Dermis microvascular lymphatic vessel endothelial cell (primary cell): Measurements from ENCODE around the gene LRRC72. TPM values are rescaled to one million over a fixed set of nuclear protein-coding genes. Genes with fewer than 3 reads are reported as not detected.
"Not testable (repeated sequence)": the region's sequence is repeated elsewhere in the genome, so short reads cannot be mapped to it uniquely, and the experiment has no call there.

Source experiments
- DNase-seq, 2 donors: peaks; one replicate each; pipeline versions ENCODE4 v3.0.0 to v3.0.0-alpha.2; 2010; ENCODE audit warnings: low read depth in 2 of 2
- total RNA-seq: library from RNA; depleted of rRNA; stranded (reverse); fragments of >200 nt; gene quantifications from 2 replicates; pipeline ENCODE4 v1.2.1, GENCODE V29; 2014

LRRC72 gene
- total RNA-seq, 1 donor from 2014 or later: not detected

DNA sequence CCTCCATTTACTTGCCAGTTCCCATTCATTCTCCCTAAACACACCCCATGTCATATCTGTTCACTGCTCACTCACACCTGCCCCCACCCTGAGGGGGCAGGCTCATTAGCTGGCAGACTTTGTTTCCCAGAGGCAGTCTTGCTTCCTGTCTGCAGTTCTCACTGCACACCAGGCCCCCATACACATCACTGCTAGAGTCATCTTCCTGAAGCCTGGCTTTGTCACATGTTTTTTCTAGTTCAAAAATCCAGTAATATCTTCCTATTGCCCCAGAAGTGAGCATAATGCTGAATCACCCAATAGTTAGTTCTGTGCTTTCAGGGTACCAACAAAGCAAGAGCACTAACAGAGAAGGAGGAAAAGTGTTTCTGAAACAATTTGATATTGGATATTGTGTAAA, 1.9 kb downstream of the LRRC72 start:
- peak in 1 of 2 donors; percentile 62 for DNase-seq

DNA sequence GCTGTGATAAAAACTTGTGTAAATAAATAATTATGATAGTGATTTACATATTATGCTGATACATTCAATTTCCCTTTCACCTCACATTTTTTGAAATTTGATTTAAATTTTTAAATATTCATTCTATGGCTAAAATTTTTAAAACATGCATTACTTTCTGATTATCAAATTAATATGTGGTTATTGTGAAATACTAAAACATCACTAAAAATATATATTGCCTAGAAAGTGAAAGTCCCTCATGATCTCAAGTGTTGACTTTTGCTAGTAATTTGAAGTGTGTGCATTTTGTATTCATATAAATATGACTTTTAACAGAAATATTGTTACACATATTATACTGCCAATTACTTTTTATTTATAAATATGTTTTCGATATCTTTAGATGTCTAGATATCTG, 3.1 kb downstream of the LRRC72 start:
- no peak for DNase-seq

DNA sequence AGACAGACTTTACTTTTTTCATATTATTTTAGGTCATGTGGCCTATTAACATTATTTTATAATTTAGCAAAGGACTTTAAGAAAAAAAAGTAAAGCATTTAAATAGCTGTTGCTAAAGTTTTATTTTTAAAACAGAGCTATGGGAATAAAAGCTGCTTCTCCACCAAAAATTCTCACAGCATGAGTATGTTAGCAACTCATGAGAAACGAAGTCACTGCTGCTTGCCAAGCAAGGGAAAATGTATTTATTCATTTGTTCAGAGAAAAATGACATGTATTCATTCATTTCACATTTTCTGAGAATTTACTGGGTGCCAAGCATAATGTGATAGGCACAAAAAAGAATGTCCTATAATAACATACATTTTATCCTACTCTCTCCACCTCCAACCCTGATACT, 5.1 kb downstream of the LRRC72 start:
- DNase-seq: no peak

DNA sequence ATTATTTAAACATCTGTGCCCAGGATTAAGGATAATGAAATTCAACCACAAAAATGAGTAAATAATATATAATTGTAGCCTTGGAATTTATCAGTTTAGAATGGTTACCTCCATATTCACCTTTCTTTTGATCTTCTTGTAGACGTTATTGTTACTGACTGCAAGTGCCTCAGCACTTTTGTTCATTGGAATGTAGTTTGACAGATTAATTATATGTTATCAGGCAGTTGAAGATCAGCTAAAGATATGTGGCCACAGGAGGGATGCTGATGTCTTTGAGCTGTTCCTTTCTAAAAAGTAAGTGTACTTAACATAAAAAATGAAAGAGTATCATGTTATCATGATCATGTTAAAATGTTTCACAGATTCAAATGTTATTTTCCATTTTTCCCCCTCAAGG, 5.6 kb downstream of the LRRC72 start:
- DNase-seq: no peak

DNA sequence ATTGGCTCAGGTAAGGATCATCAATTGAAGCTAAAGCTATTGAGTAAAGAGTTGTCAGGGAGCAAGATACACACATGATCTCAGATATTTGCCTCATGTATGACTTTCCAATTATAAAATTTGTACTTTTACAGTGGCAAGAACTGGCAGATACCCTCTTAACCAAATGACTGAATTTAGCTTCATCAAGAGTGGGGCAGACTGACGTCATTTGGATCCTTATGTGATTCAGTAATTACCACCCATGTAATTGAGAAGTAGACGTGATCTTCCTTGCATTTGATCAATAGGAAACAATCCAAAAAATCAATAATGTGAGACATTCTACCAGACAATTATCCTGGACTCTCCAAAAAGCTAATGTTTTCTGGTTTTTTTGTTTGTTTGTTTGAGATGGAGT, 8.9 kb downstream of the LRRC72 start:
- DNase-seq: no peak

DNA sequence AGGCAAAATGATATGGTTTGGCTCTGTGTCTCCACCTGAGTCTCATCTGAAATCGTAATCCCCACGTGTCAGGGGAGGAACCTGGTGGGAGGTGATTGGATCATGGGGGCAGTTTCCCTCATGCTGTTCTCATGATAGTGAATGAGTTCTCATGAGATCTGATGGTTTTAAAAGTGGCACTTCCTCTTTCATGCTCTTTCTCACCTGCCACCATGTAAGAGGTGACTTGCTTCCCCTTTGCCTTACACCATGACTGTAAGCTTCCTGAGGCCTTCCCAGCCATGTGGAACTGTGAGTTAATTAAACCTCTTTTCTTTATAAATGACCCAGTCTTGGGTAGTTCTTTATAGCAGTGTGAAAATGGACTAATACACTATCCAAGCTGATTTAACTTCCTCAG, 13.9 kb downstream of the LRRC72 start:
- not testable (repeated sequence) for DNase-seq

DNA sequence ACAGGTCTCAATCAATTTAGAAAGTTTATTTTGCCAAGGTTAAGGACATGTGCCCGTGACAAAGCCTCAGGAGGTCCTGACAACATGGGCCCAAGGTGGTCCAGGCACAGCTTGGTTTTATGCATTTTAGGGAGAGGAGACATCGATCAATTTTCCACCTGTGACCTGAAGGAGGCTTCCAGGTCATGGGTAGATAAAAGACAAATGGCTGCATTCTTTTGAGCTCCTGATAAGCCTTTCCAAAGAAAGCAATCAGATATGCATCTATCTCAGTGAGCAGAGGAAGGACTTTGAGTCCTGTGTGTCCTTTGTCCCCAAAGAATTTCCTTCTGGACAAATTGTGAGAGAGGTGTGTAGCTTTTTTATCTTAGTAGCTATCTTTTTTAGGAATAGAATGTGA, 15.8 kb downstream of the LRRC72 start:
- no peak for DNase-seq

DNA sequence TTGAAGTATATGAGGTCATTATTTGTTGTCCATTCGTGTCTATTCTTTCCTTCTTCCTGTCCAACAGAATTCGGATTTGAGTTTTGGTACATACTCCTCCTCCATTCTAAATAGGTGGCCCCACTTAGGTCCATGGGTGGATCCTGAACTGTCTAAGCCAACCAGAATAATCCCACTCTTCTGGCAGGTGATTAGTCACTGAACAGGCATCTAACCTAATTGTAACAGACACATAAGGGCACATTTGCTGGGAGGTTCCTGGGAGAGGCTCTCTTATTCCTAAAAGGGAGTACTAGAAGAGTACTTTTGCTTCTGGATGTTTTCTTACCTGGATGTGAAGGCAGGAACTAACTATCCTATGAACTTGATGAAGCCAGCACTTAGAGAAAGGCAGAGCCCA, 16.8 kb downstream of the LRRC72 start:
- no peak for DNase-seq

DNA sequence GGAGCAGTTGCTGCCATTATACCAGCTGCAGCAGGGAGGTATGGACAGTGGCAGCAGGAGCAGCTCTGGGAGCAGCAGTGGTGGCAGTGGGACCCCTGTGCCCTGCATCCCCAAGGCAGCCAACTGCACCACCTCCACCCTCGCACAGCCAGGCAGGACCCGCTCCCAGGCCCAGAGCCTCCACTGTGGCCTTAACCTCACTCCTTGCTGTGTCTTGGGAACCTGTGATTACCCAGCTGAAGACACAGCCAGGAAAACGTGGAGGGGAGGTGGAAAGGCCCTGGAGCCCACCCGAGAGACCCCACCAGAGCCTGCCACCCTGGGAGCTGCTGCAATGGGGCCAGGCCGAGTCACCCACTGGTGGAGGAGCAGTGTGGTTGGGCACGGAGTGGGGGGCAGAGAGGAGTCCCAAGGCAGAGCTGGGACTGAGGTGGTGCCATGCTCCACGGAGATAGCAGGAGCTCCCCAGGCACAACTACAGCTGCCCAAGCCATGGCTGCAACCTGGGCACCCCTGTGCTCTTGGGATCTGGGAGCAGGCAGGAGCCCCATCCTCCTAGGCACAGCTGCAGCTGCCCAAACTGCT, 20.4 kb downstream of the LRRC72 start:
- DNase-seq: no peak

DNA sequence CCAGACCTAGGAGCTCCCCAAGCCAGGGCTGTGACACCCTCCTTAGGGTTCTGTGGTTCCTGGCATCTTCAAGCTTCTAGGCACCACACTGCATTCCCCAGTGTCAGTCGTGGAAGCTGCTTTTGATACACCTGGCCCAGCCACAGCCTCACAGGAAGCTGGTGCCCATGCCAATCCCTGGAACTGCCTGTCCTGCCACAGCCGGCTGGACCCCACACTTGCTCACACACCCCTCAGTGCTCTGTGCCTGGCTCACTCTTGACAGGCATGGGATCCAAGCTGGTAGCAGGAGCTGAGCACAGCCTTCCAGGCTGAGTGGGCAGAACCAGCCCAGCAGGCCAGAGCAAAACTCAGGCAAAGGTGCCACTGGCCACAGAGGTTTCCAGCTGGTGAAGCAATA, 21.8 kb downstream of the LRRC72 start:
- DNase-seq: no peak

DNA sequence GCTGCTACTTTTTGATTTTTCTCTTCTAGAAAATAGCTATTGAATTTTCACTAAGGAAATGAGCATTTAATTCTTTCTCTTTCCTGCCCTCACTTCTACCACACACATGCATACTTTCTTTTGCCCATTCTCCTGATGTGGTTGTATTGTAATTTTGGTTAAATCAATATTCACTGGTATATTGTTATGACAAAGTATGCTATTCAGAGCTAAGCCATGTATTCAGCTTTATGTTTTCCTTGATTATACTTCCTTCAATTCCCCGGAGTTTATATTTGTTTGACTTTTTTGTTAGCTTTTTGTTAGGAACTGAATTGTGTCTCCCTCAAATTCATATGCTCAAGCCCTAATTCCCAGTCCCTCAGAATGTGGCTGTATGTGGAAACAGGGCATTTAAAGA, 24.0 kb downstream of the LRRC72 start:
- no peak for DNase-seq

DNA sequence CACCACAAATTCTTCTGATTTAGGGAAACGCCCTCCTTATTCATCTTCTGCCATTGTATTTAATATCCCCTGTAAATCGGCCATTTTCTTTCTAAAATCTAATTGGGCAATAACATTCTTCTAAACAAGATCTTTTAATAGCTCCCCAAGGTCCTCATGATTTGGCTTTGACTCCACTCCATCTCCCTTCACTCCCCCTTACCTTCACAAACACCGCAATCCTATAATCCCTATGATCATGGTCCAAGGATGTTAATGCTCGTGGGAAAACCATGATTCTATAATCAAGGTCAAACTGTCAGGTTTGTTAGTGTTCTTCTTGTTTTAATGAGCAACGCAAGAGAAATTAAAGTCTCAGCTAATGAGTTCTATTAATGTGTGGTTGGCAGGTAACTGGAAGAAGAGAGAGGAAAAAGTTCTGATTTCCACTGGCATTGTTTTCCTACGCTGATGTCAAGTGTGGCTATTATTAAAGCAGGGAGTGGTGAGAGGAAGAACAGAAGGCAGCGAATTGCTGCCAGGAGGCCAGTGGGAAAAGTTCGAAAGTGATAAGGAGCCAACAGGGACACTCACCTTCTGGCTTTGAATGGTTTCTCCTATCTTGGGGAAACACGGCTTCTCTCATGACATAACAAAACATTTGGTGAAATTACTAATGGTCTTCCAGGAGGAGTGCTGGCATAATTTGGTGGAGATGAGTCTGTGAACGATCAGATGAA, 28.1 kb downstream of the LRRC72 start:
- DNase-seq: no peak

DNA sequence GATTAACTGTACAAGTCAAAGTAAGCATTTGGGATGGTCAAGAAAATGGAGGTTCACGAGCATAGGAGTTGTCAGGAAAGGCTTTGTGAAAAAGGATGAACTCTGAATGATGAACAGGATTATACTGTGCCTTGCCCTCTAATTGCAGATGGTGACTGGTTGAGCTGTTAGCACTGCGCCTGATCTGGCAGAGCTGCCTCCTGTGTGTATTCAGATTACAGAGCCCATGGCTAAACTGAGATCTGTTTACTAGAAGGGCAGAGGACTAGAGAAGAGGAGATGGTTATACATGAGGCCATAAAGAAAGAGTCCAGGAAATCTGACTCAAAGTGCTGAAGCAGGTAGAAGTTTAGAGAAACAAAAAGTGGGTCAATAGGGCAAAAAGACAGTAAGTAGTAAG, 29.7 kb downstream of the LRRC72 start:
- no peak for DNase-seq

DNA sequence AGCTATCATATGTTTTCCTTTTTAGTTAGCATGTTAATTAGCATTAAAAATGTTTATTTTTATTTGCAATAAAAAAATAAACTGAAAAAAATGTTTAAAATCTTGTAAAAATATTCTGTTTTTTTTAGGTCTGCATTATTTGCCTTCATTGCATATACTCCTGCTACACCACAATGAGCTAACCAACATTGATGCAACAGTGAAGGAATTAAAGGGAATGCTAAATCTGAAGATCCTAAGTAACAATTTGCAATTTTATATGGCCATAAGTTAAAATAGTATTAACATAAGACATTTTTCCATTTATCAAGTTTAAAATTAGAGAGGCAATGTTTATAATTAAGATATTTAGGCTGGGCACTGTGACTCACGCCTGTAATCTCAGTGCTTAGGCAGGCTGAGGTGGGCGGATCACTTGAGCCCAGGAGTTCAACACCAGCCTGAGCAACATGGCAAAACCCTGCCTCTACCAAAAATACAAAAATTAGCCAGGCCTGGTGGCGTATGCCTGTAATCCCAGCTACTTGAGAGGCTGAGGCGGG, 32.2 kb downstream of the LRRC72 start:
- no peak for DNase-seq

DNA sequence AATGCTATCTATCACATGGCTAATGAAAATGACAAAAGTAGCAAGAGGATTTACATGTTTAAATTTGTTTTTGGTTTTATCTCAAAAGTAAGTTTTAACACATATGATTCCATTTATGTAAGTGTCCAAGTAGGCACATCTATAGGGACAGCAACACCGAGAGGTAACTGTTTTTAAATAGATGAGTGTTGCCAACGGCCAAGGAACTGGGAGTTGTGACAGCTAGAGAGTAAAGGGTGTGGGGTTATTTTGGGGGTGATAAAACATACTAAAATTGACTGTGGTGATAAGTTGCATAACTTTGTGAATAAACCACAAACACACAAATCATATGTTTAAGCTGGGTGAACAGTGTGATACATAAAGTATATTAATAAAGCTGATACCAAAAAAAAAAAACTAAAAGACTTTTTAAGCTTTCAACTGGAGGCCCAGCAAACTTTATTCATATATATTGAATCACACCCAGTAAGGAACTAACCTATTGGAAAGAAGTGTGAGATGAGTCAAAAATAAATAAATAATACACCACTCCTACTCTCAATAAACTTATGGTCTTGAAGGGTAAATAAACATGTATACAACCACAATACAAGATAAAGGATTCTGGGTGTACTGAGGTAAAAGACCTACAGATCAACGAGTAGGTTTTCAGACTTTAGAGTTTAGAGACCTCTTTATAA, 33.0 kb downstream of the LRRC72 start:
- no peak for DNase-seq

DNA sequence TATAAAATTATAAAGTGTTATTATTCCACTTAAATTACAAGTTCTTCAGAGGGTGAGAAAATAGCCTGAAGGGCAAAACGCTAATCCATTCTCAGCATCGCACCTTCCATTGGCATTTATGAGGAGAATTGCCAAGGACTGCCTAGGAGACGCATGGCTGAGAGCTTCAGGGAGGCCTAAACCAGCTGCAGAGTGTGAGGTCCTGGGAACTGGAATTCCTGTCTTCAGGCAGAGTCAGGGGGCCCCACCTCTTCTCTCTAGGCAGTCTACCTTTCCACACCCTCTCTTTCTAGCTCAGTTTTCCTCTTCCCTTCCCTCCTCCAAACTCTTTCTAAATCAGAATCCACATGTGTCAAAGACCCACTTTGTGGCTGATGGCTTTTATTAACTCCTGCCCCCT, 35.3 kb downstream of the LRRC72 start:
- DNase-seq: no peak

DNA sequence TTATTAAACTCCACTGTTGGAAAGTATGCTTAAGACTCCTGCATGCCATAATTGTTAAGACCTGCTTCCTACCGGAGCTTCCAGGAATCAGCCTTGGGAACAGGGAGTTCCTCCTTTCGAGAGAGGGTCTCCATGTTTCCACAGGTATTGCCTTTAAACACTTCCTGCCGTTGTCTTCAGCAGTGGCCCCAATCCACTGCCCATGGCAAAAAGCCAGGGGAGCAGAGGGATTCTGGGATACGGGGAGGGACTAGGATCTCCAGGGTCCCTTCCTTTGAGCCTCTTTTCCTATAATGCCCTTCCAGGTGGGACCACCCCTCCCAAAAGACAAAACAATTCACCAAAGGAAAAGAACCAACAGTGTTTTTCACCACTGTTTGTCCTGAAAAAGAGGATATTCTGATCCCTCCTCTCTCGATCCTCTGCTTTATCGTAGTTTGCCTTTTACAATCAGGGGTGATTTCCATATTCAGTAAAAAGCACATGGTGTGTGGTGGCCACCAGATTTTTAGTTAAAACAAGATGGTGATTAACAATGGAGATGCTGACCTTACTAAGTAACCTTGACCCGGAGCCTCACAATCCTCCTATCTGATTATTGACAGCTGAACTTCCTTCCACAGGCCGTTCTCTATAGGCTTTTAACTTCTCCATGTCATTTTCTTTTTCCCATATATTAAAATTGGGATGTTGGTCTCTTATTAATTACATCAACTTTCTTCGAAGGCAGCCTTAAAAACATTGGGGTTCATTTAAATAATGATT, 36.0 kb downstream of the LRRC72 start:
- no peak for DNase-seq

DNA sequence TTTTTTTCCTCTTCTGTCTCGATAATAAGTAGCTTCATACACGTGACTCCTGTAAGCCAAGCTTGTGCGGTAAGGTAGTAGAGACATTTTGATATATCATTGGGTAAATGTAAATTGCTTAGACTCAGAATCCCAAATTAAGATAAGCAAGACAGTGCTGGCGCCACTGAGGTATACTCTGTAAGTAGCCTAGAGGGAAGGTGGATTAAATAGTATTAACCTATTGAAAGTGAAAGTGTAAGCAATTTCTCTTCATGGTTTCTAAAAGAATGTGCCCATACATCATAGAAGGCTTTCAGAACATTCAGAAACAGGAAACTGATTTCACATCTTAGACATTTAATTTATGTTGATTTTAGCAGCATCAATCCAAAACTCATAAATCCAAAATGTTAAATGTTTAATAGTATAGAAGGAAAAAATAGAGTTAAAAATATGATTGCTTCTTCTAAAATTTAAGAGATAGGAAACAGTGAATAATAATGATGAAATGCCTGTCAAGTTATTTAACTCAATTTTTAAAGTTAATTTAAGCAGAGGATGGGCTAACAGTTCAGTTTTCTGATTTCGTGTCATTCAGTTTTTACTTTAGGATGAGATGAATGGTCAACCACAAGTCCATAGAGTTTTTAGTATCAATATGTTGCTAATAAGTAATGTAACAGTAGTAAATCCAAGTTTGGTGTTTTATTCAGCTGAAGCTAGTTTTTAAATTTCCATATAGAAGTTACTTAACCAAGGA, 36.8 kb downstream of the LRRC72 start:
- DNase-seq: no peak

DNA sequence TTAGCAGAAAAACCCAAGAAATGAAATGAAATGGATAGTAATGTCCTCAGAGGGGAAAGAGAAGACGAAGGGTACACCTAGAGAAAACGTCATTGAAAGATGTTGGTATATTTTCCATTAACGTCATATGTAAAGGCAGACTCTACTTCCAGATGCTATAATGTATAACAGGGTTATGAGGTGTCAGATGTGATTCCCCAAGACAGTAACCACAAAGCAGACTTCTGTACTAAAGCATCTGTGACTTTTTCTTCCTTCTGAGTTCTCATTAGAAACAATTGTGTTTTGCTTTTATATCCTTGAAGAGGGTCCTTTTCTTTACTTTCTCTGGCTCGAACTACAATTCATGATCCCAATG, 37.4 kb downstream of the LRRC72 start:
- DNase-seq: no peak

DNA sequence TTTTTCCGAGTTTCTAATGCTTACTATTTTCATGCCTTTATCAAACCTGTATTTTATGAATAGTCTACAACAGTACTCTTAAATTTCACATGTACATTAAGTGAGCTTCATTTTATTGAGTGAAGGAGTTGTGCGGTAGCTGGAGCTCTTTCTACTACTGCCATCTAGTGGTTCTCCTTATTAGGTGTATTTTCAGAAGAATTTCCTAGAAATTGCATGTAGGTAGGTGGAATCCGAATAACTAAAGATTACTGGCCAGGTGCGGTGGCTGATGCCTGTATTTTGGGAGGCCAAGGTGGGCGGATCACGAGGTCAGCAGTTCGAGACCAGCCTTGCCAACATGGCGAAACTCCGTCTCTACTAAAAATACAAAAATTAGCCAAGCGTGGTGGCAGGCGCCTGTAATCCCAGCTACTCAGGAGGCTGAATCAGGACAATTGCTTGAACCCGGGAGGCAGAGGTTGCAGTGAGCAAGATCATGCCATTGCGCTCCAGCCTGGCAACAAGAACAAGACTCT, 38.3 kb downstream of the LRRC72 start:
- DNase-seq: peak; percentile 33 to 58

DNA sequence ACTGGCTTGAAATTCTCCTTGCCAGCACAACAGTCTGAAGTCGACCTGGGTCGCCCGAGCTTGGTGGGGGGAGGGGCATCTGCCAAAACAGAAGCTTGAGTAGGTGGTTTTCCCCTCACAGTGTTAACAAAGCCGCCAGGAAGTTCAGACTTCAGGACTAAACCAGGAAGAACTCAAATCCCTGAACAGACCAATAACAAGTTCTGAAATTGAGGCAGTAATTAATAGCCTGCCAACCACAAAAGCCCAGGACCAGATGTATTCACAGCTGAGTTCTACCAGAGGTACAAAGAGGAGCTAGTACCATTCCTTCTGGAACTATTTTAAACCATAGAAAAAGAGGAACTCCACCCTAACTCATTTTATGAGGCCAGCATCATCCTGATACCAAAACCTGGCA, 45.3 kb downstream of the LRRC72 start:
- no peak for DNase-seq
